ENCODE results near the gene SLC5A3. TPM values are rescaled to one million over a fixed set of nuclear protein-coding genes. Genes with fewer than 3 reads are reported as not detected.

SLC5A3 gene
- total RNA-seq, 2 experiments from 2014 or later, result 22.2 to 31.5 TPM

- ChIA-PET POLR2A (interaction anchor here (0.8 to 0.9 kb wide), 2 partner anchors 13 to 21 kb away, joined by 3 to 4 read pairs; no protein-coding TSS in a partner anchor), CTCF (ENCODE audit: unreplicated experiment) (no interaction called here)
- no peaks in the 10 kb centered on the region for H3K9me3 ChIP-seq (ENCODE audit: low read length)
- no peak for DNase-seq (ENCODE audit: low spot score)
- no peak overlapping the region for H3K4me2 ChIP-seq (ENCODE audit: low read length)
- H4K20me1 ChIP-seq (ENCODE audit: insufficient read depth, low read length), result no peaks in the 10 kb centered on the region
- intact Hi-C loops (cut with micrococcal nuclease; ENCODE audit: unreplicated experiment), result no loop called here
- H3K36me3 ChIP-seq (ENCODE audit: insufficient read depth, low read length), result no peaks in the 10 kb centered on the region
- TF ChIP-seq CTCF (conservative IDR thresholded peaks at IDR 0.05; ENCODE audit: low read length), result no peak
- TF ChIP-seq EZH2phosphoT487 (IDR thresholded peaks at IDR 0.05; ENCODE audit: borderline replicate concordance, low read depth, low read length), result no peak
- H3K9me2 ChIP-seq (ENCODE audit: insufficient read depth, low read length), result no peaks in the 10 kb centered on the region
- no peak overlapping the region for H3K27ac ChIP-seq (ENCODE audit: low read depth, low read length, poor library complexity, severe bottlenecking)
- no peak overlapping the region for H3K4me3 ChIP-seq (ENCODE audit: low read depth, low read length, poor library complexity, severe bottlenecking)
- BruUV-seq (replicated peaks), result no TSS peak
- no peak overlapping the region for H2AFZ ChIP-seq (ENCODE audit: low read length)
- no peaks in the 10 kb centered on the region for H3K4me1 ChIP-seq (ENCODE audit: insufficient read depth, low read length, poor library complexity, severe bottlenecking)
- H3K79me2 ChIP-seq (ENCODE audit: insufficient read depth, low read depth, low read length), result no peaks in the 10 kb centered on the region
Observed at GRCh38 chr21:34113842-34114241, 40.5 kb downstream of the SLC5A3 start.

- CTCF ChIA-PET (ENCODE audit: unreplicated experiment), result no interaction called here
Observed at GRCh38 chr21:34115160-34115559, 41.8 kb downstream of the SLC5A3 start.

More at GRCh38 chr21:34115160-34115559, 41.8 kb downstream of the SLC5A3 start:
- Histone ChIP-seq H3K9me2 (ENCODE audit: insufficient read depth, low read length) (no peaks in the 10 kb centered on the region), H2AFZ (ENCODE audit: low read length) (no peak overlapping the region), H3K9me3 (ENCODE audit: low read length) (no peaks in the 10 kb centered on the region), H3K4me3 (ENCODE audit: low read depth, low read length, poor library complexity, severe bottlenecking) (no peak overlapping the region), H4K20me1 (ENCODE audit: insufficient read depth, low read length) (no peaks in the 10 kb centered on the region), H3K36me3 (ENCODE audit: insufficient read depth, low read length) (no peaks in the 10 kb centered on the region), H3K27ac (ENCODE audit: low read depth, low read length, poor library complexity, severe bottlenecking) (no peak overlapping the region), H3K79me2 (ENCODE audit: insufficient read depth, low read depth, low read length) (no peaks in the 10 kb centered on the region), H3K4me1 (ENCODE audit: insufficient read depth, low read length, poor library complexity, severe bottlenecking) (no peaks in the 10 kb centered on the region), H3K4me2 (ENCODE audit: low read length) (no peak overlapping the region)
- TF ChIP-seq EZH2phosphoT487 (IDR thresholded peaks at IDR 0.05; ENCODE audit: borderline replicate concordance, low read depth, low read length) (no peak), CTCF (conservative IDR thresholded peaks at IDR 0.05; ENCODE audit: low read length) (no peak)
- DNase-seq (ENCODE audit: low spot score), result no peak
- BruUV-seq (replicated peaks), result no TSS peak
- intact Hi-C loops (cut with micrococcal nuclease; ENCODE audit: unreplicated experiment), result no loop called here
- POLR2A ChIA-PET, result interaction anchor here (0.5 kb wide), 1 partner anchor 1792 kb away, joined by 5 read pairs; no protein-coding TSS in a partner anchor

All from OCI-LY7 (cell line).